MCF 10A (cell line): ENCODE results near the gene PTPRN2. TPM values are rescaled to one million over a fixed set of nuclear protein-coding genes. Genes with fewer than 3 reads are reported as not detected.
"Not testable (repeated sequence)": the region's sequence is repeated elsewhere in the genome, so short reads cannot be mapped to it uniquely, and the experiment has no call there.

Source experiments
- BruUV-seq: library from RNA; stranded (reverse); fragments of 400-500 nt; replicated peaks from 2 replicates; lab custom pipeline; 2021; lab: Mats Ljungman, UMichigan
- CTCF ChIA-PET: fragments of 300-600 bp; sonication (Branson Sonifier 250); formaldehyde crosslinking; extraction: SDS; loops from one replicate; lab custom pipeline; 2021; ENCODE audit warnings: antibody characterized with exemption, inconsistent platforms; lab: Yijun Ruan, JAX
- POLR2A ChIA-PET: fragments of 300-600, 350-650 bp; sonication (Branson Sonifier 250); formaldehyde crosslinking; extraction: SDS; loops from one replicate; lab custom pipeline; 2020; ENCODE audit warnings: antibody characterized with exemption, inconsistent platforms; lab: Yijun Ruan, JAX
- DNase-seq: peaks from one replicate; pipeline ENCODE4 v3.0.0-alpha.2; 2018; ENCODE audit not compliant: unreplicated experiment
- H3K27ac Mint-ChIP-seq: one replicate; pipeline ENCODE4 v1.8.0; 2022; ENCODE audit warnings: mild to moderate bottlenecking, low read depth, mixed read lengths; ENCODE audit not compliant: unreplicated experiment
- H3K27me3 Mint-ChIP-seq: one replicate; pipeline ENCODE4 v1.8.0; 2022; ENCODE audit warnings: mixed read lengths; ENCODE audit not compliant: insufficient read depth, unreplicated experiment
- H3K36me3 Mint-ChIP-seq: one replicate; pipeline ENCODE4 v1.8.0; 2022; ENCODE audit warnings: mild to moderate bottlenecking, moderate library complexity, mixed read lengths; ENCODE audit not compliant: insufficient read depth, unreplicated experiment
- H3K4me1 Mint-ChIP-seq: one replicate; pipeline ENCODE4 v1.8.0; 2022; ENCODE audit warnings: mixed read lengths; ENCODE audit not compliant: insufficient read depth, unreplicated experiment
- H3K4me3 Mint-ChIP-seq: one replicate; pipeline ENCODE4 v1.8.0; 2022; ENCODE audit warnings: mild to moderate bottlenecking, moderate library complexity, mixed read lengths; ENCODE audit not compliant: unreplicated experiment
- H3K9me3 Mint-ChIP-seq: one replicate; pipeline ENCODE4 v1.8.0; 2022; ENCODE audit warnings: mixed read lengths; ENCODE audit not compliant: unreplicated experiment
- CTCF ChIP-seq: fragments of 200-600 bp; IDR thresholded peaks from one replicate; pipeline ENCODE4 v1.8.0; 2022; ENCODE audit warnings: antibody characterized with exemption, mild to moderate bottlenecking; ENCODE audit not compliant: unreplicated experiment
- intact Hi-C: fragments of 100-400 bp; cut with micrococcal nuclease; formaldehyde crosslinking; loops from 2 replicates; pipeline ENCODE4 v1.14.1; 2022
- total RNA-seq: library from RNA; stranded (reverse); gene quantifications from 2 replicates; pipeline ENCODE4 v1.2.3, GENCODE V29; 2022

The PTPRN2 gene
- total RNA-seq, 1 experiment from 2014 or later = 4.5 TPM

DNA sequence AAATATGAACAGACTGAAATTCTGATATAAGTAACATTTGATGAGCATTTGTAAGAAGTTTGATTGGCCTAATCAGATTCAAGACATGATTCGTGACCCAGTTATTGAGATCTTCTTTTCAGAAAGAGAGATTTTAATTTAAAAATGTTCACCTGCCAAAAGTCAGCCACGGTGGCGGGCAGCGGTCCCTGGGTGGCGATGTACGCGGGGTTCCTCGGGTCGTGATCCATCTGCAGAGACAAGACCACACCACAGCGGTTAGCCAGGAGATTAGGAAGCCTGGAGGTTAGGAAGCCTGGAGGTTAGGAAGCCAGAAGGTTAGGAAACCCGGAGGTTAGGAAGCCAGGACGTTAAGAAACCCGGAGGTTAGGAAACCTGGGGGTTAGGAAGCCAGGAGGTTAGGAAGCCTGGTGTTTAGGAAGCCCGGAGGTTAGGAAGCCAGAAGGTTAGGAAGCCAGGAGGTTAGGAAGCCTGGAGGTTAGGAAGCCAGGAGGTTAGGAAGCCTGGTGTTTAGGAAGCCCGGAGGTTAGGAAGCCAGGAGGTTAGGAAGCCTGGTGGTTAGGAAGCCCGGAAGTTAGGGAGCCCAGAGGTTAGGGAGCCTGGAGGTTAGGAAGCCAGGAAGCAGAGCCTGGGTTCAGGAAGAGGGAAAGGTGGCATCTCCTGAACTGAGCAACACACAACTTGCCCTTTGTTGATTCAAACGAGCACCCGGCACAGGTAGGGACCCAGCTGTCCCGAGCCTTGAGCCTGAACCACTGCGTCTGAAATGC, 992.4 kb downstream of the PTPRN2 start:
- H3K27me3 Mint-ChIP-seq = no peaks in the 10 kb centered on the region
- CTCF ChIA-PET = no interaction called here
- no peak for TF ChIP-seq CTCF
- H3K36me3 Mint-ChIP-seq = peaks cover 11% of the 10 kb centered on the region
- H3K4me3 Mint-ChIP-seq = no peak overlapping the region
- DNase-seq = no peak
- H3K27ac Mint-ChIP-seq = no peak overlapping the region
- BruUV-seq = no TSS peak
- POLR2A ChIA-PET = no interaction called here
- peaks cover 23% of the 10 kb centered on the region for H3K9me3 Mint-ChIP-seq
- no peaks in the 10 kb centered on the region for H3K4me1 Mint-ChIP-seq
- intact Hi-C loops = no loop called here

DNA sequence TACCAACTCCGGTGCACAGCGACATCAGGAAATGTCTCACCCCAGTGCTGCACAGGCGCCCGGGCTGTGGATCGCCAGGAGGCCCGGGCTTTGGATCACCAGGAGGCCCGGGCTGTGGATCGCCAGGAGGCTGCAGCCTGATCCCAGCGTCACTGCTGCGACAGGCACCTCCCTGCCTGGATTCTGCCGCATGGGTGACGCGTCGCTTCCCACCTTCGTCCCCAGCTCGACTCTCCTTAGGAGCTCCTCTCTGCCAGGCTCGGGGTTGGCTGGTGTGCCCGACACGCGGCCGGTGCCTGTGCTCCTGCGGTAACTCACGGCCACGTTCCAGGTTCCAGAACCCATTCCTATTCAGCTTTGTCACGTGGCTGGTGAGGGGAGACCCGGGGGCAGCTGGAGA, 993.3 kb downstream of the PTPRN2 start:
- Mint-ChIP-seq H3K4me1 (no peaks in the 10 kb centered on the region), H3K4me3 (no peak overlapping the region), H3K27me3 (peaks cover 2% of the 10 kb centered on the region), H3K36me3 (peaks cover 11% of the 10 kb centered on the region), H3K27ac (no peak overlapping the region), H3K9me3 (peaks cover 18% of the 10 kb centered on the region)
- no peak for TF ChIP-seq CTCF
- no TSS peak for BruUV-seq
- ChIA-PET POLR2A (no interaction called here), CTCF (no interaction called here)
- no peak for DNase-seq
- intact Hi-C loops = no loop called here

DNA sequence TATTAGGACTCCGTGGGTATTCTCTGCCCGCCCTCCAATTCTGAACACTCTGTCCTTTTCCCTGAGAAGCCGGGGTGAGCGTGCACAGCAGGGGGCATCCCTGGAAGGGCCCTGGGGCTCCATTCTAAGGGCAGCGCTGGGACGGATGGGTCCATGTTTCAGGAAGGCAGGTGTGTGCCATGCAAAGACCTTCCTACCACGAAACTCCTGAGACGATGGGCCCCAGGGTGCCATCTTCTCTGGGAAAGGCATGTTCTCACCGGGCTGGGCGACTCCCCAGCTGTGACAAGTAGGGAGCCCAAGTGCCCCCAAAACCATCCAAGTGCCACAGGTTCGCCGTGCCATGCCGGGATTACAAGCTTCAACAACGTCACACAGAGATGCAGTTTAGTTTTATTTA, 994.1 kb downstream of the PTPRN2 start:
- BruUV-seq = no TSS peak
- Mint-ChIP-seq H3K9me3 (peaks cover 18% of the 10 kb centered on the region), H3K27me3 (peaks cover 10% of the 10 kb centered on the region), H3K4me3 (no peak overlapping the region), H3K36me3 (peaks cover 11% of the 10 kb centered on the region), H3K4me1 (no peaks in the 10 kb centered on the region), H3K27ac (no peak overlapping the region)
- ChIA-PET POLR2A (no interaction called here), CTCF (no interaction called here)
- no peak for TF ChIP-seq CTCF
- no peak for DNase-seq
- intact Hi-C loops = no loop called here

DNA sequence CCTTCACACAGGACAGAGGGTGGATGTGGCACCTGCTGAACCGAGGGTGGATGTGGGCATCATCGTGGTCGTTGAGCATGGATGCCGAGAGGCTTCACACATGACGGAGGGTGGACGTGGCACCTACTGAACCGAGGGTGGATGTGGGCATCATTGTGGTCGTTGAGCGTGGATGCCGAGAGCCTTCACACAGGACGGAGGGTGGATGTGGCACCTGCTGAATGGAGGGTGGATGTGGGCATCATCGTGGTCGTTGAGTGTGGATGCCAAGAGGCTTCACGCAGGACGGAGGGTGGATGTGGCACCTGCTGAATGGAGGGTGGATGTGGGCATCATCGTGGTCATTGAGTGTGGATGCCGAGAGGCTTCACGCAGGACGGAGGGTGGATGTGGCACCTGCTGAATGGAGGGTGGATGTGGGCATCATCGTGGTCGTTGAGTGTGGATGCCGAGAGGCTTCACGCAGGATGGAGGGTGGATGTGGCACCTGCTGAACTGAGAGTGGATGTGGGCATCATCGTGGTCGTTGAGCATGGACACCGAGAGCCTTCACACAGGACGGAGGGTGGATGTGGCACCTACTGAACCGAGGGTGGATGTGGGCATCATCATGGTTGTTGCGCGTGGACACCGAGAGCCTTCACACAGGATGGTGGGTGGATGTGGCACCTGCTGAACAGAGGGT, 994.8 kb downstream of the PTPRN2 start:
- H3K4me1 Mint-ChIP-seq, H3K4me3 Mint-ChIP-seq, BruUV-seq, DNase-seq, POLR2A ChIA-PET, CTCF ChIA-PET, intact Hi-C loops, H3K27ac Mint-ChIP-seq: not testable (repeated sequence)
- H3K27me3 Mint-ChIP-seq = peaks cover 13% of the 10 kb centered on the region
- H3K36me3 Mint-ChIP-seq = peaks cover 10% of the 10 kb centered on the region
- peaks cover 18% of the 10 kb centered on the region for H3K9me3 Mint-ChIP-seq
